Osteocyte (in vitro differentiated cells): ENCODE results near the gene RAI14. TPM values are rescaled to one million over a fixed set of nuclear protein-coding genes. Genes with fewer than 3 reads are reported as not detected.

Source experiments
- DNase-seq: peaks from one replicate; pipeline ENCODE4 v3.0.0; 2021; ENCODE audit warnings: mixed read lengths; ENCODE audit not compliant: unreplicated experiment; ENCODE audit errors: extremely low spot score
- H3K27ac Mint-ChIP-seq: one replicate; pipeline ENCODE4 v1.8.0; 2021; ENCODE audit warnings: mild to moderate bottlenecking, mixed read lengths; ENCODE audit not compliant: unreplicated experiment
- H3K27me3 Mint-ChIP-seq: one replicate; pipeline ENCODE4 v1.8.0; 2021; ENCODE audit warnings: mixed read lengths; ENCODE audit not compliant: unreplicated experiment
- H3K36me3 Mint-ChIP-seq: one replicate; pipeline ENCODE4 v1.8.0; 2021; ENCODE audit warnings: mixed read lengths; ENCODE audit not compliant: unreplicated experiment
- H3K4me1 Mint-ChIP-seq: one replicate; pipeline ENCODE4 v1.8.0; 2021; ENCODE audit warnings: mixed read lengths; ENCODE audit not compliant: unreplicated experiment
- H3K4me3 Mint-ChIP-seq: one replicate; pipeline ENCODE4 v1.8.0; 2021; ENCODE audit warnings: mild to moderate bottlenecking, moderate library complexity, mixed read lengths; ENCODE audit not compliant: unreplicated experiment
- H3K9me3 Mint-ChIP-seq: one replicate; pipeline ENCODE4 v1.8.0; 2021; ENCODE audit warnings: mixed read lengths; ENCODE audit not compliant: unreplicated experiment
- total RNA-seq: library from RNA; stranded (reverse); gene quantifications from 2 replicates; pipeline ENCODE4 v1.2.1, GENCODE V29; 2021
- TF ChIP-seq, protein P1 (sequence below): fragments of 200-600 bp; sonication (generic); IDR thresholded peaks from 2 replicates; pipeline ENCODE4 v1.5.0; 2021; ENCODE audit warnings: antibody characterized with exemption, mild to moderate bottlenecking, moderate library complexity

Gene RAI14
- total RNA-seq, 1 donor from 2014 or later, result 130 TPM

DNA sequence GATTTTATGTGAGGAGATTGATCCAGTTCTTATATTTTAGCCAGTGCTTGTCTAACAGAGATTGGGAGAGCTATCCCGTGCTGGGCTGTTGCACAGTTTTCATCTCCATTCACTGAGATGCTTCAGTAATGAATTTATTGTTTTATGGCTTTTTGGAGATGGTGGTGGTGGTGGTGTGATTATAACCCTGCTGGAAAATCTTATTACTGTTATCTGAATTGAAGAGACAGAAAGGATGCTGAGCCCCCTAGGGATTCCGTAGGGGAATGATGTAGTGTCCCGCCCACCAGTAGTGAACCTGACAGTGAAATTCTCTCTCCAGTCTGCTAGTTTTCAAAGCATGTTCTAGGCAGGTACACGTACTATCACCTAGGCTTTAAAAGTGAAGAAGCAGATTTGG is 1.9 kb downstream of the RAI14 start:
- H3K4me3 Mint-ChIP-seq, result peak overlapping the region; percentile 89
- TF ChIP-seq, protein P1, sequence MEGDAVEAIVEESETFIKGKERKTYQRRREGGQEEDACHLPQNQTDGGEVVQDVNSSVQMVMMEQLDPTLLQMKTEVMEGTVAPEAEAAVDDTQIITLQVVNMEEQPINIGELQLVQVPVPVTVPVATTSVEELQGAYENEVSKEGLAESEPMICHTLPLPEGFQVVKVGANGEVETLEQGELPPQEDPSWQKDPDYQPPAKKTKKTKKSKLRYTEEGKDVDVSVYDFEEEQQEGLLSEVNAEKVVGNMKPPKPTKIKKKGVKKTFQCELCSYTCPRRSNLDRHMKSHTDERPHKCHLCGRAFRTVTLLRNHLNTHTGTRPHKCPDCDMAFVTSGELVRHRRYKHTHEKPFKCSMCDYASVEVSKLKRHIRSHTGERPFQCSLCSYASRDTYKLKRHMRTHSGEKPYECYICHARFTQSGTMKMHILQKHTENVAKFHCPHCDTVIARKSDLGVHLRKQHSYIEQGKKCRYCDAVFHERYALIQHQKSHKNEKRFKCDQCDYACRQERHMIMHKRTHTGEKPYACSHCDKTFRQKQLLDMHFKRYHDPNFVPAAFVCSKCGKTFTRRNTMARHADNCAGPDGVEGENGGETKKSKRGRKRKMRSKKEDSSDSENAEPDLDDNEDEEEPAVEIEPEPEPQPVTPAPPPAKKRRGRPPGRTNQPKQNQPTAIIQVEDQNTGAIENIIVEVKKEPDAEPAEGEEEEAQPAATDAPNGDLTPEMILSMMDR, result no peak
- peaks cover 6% of the 10 kb centered on the region for H3K36me3 Mint-ChIP-seq
- H3K9me3 Mint-ChIP-seq, result no peaks in the 10 kb centered on the region
- DNase-seq, result no peak
- peak overlapping the region; percentile 36 for H3K27ac Mint-ChIP-seq
- no peaks in the 10 kb centered on the region for H3K27me3 Mint-ChIP-seq
- H3K4me1 Mint-ChIP-seq, result peaks cover 42% of the 10 kb centered on the region

DNA sequence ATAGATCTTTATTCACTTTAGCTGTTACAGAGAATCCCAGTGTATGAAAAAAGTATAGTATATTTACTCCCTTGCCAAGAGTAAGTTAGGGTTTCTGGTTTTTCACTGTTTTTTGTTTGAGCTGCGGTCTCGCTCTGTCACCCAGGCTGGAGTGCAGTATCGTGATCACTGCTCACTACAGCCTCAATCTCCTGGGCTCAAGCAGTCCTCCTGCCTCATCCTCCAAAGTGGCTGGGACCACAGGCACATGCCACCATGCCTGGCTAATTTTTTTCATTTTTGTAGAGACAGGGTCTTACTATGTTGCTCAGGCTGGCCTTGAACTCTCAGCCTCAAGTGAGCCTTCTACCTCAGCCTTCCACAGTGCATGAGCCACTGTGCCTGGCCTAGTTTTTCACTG is 3.0 kb downstream of the RAI14 start:
- peaks cover 35% of the 10 kb centered on the region for H3K4me1 Mint-ChIP-seq
- H3K27me3 Mint-ChIP-seq, result no peaks in the 10 kb centered on the region
- peak overlapping the region; percentile 58 for H3K4me3 Mint-ChIP-seq
- DNase-seq, result no peak
- TF ChIP-seq, protein P1, result no peak
- peaks cover 11% of the 10 kb centered on the region for H3K36me3 Mint-ChIP-seq
- H3K9me3 Mint-ChIP-seq, result no peaks in the 10 kb centered on the region
- H3K27ac Mint-ChIP-seq, result no peak overlapping the region

DNA sequence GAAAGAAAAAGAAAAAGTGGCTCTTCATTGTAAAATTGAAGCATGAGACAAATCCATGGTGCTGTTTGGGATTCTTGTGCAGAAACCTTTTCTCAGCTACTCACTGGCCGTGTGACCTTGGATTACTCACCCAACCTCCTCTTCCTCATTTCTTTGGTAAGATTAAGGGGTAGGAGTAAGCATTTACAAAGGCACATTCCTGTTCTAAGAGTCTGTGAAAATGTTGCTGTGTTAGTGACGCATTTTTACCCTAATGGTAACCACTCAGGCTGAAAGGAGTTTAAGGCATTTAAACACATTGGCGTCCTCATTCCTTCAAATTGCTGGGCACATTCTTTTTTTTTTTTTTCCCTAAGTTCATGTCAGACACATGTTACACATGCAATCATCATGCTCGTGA is 4.3 kb downstream of the RAI14 start:
- Mint-ChIP-seq H3K9me3 (no peaks in the 10 kb centered on the region), H3K27me3 (no peaks in the 10 kb centered on the region), H3K4me3 (no peak overlapping the region), H3K27ac (no peak overlapping the region), H3K36me3 (peaks cover 11% of the 10 kb centered on the region), H3K4me1 (peaks cover 28% of the 10 kb centered on the region)
- TF ChIP-seq, protein P1, result no peak
- DNase-seq, result no peak

DNA sequence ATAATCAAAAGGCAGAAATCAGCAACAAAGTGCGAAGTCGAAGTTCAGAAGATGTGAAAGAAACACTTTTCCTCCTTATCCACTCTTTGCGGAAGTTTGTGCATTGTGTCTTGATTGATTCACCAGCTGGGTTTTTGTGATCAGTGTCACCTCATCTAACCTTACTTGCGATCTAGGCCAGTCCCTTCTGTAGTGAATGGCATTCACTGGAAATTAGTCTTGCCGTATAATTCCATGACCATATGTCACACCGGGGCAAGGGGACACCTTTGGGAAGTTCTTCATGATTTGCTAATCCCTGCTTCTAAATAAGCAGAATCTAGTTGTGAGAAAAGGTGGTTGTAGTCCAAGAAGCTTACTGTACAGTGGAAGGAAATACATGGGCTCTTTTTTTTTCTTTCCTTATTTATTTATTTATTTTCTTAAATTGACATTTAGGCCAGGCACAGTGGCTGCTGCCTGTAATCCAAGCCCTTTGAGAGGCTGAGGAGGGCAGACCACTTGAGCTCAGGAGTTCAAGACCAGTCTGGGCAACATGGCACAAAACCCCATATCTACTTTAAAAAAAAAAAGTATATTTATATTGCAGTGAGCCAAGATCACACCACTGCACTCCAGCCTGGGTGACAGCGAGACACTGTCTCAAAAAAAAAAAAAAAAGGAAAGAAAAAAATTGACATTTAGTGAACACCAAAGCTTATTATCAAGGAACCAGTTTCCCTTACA is 7.8 kb downstream of the RAI14 start:
- H3K27me3 Mint-ChIP-seq, result no peaks in the 10 kb centered on the region
- H3K9me3 Mint-ChIP-seq, result no peaks in the 10 kb centered on the region
- TF ChIP-seq, protein P1, result no peak
- no peak overlapping the region for H3K27ac Mint-ChIP-seq
- no peak overlapping the region for H3K4me3 Mint-ChIP-seq
- H3K36me3 Mint-ChIP-seq, result peaks cover 13% of the 10 kb centered on the region
- H3K4me1 Mint-ChIP-seq, result peaks cover 12% of the 10 kb centered on the region
- no peak for DNase-seq

DNA sequence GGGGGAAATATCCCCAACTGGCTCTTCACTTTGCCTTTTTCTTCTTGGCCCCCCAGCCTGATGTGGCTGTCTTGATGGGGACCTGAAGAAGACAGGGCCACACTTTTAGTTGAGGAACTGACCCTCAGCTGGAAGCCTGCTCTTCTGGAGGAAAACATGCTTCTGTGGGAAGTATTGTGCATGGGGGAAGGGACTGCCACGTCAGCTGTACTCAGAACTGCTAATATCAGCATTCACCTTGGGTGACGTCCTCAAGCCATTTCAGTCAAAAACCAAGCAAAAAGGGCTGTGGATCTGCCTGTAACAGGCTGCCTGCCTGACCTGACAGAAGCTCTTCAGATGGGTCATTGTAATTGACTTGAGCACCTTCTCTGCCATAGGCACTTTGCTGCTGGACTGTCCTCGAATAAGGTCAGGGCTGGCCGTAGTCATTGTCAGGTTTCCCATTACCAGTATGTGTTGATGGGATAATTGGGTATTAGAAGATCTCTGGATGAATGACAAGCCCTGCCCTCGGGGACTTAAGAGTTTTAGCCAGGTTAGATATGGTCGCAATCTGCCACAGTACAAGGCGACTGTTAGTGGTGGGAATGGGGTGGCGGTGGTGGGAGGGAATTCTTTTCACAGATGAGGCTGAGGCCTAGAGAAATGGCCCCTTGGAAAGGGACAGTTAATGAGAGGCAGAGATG is 10.4 kb downstream of the RAI14 start:
- Mint-ChIP-seq H3K9me3 (no peaks in the 10 kb centered on the region), H3K36me3 (peaks cover 15% of the 10 kb centered on the region), H3K27me3 (no peaks in the 10 kb centered on the region), H3K4me3 (no peak overlapping the region), H3K27ac (no peak overlapping the region), H3K4me1 (peaks cover 13% of the 10 kb centered on the region)
- DNase-seq, result no peak
- TF ChIP-seq, protein P1, result no peak
